HL-60/S4 treated with retinoic acid at 250 ng/mL for 4 days and 3 days (cell line): ENCODE measurements around the gene SNTG2.

Source experiments
- in situ Hi-C: fragments of 300-500 bp; cut with MboI; formaldehyde crosslinking; loops from 2 replicates; pipeline ENCODE4 v1.7.0; 2022; ENCODE audit warnings: low sequenced_read_pairs

Gene SNTG2

DNA sequence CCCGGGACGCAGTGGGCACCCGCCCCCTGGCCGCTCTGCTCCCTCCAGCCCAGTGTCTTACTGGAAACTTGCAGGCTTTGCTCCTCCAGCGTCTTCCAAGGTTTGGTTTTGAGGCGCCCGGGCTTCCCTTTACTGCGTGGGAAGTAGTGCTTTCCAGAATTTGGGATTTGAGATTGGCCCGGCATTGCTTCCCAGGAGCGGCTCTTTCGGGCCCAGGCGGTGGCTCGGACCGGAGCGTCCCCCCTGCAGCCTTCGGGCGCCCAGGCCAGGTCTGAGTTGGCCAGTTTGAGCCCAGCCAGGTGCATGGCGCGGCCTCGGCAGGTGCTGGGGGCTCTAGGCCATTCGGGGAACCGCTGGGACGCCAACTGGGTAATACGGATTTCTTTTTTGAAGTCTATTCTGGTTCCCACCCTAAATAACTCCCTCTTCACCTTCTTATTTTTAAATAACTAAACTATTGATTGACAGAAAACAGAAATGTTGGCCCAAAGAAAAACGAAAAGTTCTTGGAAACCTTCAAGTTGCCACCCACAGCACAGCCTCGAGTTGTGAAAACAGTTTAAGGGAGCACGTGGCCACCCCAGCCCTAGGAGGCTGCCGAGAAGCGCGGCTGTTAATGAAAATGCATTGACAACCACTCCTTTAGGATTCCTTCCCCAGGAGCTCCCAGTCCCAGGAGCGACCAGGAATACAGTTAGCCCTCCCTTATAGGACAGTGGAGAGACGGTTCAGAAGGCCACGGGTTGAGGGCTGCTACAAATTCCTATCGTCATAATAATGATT is 766 bp downstream of the SNTG2 start:
- in situ Hi-C loops: no loop called here

- in situ Hi-C loops: no loop called here
Measured at GRCh38 chr2:953408-953807, 2.8 kb downstream of the SNTG2 start.

- in situ Hi-C loops: no loop called here
Measured at GRCh38 chr2:953975-954686, 3.5 kb downstream of the SNTG2 start.

- in situ Hi-C loops: no loop called here
Measured at GRCh38 chr2:954687-955000, 4.0 kb downstream of the SNTG2 start.

GRCh38 chr2:955829-956731 is 5.4 kb downstream of the SNTG2 start:
- in situ Hi-C loops: no loop called here

DNA sequence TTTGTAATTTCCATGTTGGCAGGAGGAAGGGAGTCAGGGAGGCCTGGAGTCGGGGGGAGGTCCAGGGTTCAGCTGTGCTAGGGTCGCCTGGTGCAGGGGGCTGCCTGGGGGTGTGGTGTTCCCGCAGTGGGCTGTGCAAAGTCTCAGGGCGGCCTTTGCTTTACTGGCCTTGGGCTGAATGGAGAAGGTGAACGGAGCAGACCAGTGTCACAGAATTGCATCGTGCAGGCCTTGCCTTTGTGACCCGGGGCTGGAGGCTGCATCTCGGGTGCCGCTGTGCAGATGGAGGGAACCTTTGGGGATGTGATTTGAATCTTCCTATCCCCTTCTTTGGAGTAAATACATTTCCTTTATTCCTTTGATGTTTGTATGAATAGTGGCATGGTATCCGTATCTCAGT is 8.8 kb downstream of the SNTG2 start:
- in situ Hi-C loops: no loop called here

- in situ Hi-C loops: no loop called here
Measured at GRCh38 chr2:960061-960736, 9.6 kb downstream of the SNTG2 start.

GRCh38 chr2:961786-962185 is 11.1 kb downstream of the SNTG2 start:
- in situ Hi-C loops: no loop called here

DNA sequence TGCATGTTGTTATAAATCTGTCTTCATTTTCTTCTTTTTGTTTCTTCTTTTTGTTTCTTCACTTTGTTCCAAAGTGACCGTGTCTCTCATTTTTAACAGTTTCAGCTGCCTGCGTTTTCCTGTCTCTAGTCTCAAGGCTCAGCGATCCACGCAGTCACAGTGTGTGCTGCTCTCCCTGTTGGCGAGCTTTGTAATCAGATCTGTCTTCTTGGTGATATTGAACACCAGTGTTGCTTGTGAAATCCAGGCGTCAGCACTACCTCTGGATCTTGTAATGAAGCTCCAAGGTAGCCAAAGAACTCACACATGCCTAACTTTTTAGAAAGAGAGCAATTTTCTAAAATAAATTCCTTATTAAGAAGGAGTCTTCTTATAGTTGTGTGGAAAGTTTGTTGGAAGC is 13.2 kb downstream of the SNTG2 start:
- in situ Hi-C loops: no loop called here

- in situ Hi-C loops: no loop called here
Measured at GRCh38 chr2:964562-964961, 13.9 kb downstream of the SNTG2 start.

DNA sequence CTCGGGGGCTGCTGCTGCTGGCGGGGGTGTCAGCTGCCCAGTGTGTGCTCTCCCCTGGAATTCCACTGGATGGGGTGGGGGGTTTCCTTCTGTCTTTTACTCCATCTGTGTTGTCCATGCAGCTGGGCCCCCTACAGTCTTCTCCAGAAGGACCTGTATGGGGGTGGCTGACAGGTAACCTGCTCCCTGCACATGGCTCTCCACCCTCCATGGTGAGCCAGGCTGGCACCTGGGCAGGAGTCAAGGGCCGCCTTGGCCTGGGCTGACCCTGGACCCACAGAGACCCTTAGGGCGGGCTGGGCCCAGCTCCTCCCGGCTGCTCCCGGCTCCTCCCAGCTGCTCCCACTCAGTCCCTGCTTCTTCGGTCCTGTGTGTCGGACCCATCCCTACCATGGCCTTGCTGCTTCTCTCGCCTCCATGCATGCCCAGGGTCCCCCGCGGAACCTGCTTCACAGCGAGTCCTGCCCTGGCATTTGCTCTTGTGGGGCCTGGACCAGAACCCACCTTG is 15.0 kb downstream of the SNTG2 start:
- in situ Hi-C loops: no loop called here

- in situ Hi-C loops: no loop called here
Measured at GRCh38 chr2:973129-973528, 22.5 kb downstream of the SNTG2 start.

DNA sequence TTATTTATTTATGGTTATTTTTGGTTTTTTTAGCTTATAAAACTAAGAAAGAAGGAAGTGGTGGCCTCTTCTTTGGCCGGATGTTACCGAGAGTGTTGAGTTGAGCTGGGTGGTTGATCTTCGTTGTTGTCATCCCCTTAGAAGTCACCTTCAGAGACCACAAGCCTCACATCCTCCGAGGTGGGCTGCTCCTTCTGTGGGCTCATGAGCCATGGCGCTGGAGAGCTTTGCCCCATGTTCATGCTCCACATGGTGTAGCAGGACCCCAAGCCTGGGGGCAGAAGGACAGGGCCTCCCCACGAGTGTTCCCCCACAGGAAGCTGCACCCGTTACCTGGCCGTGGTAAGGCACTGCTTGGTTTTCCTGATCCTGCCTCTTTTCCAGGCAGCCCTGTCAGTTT is 23.4 kb downstream of the SNTG2 start:
- in situ Hi-C loops: no loop called here

DNA sequence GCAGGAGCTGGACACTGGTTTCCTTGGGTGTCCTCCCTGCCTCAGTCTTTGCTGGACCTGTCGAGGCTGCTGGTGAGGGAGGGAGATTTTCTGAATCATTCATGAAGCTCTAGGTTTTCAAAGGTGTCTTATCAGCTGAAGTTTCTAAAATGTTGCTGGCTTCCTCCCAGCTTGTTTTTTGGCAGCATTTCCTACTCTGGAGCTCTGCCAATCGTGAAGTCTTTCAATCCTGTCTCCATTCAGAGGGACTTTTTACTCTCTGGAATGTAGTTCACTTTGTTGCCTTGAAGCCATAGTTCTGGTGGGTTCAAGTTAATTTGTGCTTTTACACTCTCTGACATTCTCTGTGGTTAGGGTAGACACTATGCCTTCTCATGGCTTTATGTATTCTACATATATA is 23.9 kb downstream of the SNTG2 start:
- in situ Hi-C loops: no loop called here

DNA sequence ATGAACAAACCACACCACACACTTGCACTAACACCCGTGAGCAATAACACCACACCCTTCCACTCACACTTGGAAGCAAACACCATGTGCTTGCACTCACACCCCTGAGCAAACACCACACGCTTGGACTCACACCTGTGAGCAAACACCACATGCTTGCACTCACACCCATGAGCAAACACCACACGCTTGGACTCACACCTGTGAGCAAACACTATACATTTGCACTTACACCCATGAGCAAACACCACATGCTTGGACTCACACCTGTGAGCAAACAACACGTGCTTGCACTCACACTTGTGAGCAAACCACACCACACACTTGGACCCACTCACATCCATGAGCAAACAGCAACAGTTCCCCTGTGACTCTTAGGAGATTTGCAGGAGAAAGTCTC is 24.4 kb downstream of the SNTG2 start:
- in situ Hi-C loops: no loop called here

GRCh38 chr2:979069-979928 is 28.6 kb downstream of the SNTG2 start:
- in situ Hi-C loops: no loop called here

- in situ Hi-C loops: no loop called here
Measured at GRCh38 chr2:980176-980575, 29.5 kb downstream of the SNTG2 start.

- in situ Hi-C loops: no loop called here
Measured at GRCh38 chr2:981258-981657, 30.6 kb downstream of the SNTG2 start.

DNA sequence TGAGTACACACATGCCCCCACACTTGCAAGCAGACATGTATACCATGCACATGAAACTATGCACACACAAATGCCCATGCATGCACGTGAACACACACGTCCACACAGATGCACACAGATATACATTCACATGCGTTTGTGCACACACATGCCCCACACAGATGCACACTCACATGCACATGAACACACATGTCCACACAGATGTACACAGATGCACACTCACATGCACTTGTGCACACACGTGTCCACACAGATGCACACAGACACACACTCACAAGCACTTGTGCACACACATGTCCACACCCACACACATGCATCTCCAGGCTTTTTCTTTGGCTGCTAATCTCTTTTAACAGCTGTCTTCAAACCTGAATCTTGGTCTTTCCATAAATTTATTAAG is 31.1 kb downstream of the SNTG2 start:
- in situ Hi-C loops: no loop called here

DNA sequence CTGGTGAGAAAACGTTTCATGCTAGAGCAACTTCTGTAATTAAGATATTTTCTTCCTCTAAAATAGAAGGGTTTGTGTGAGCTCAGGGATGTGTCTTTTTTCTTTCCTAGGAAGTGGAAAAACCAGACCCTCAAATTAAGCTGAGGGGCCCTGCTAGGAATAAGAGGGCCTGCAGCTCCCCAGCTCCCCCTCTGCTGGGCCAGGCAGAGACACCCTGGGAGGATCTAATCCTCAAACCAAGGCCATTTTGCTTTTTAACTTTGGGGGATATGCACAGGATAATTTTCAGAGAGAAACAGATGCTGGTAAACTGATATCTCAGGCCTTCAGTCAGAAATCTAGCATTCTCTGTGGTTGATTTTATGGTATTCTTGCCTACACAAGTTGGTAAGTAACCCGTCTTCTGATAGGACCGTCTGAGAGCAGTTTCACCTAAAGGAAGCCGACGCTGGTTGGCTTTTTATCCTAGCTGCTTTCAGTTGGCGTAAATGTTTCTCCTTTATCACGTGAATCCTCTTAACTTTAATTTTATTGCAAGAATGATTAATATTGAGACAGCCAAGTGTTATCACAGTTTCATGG is 34.8 kb downstream of the SNTG2 start:
- in situ Hi-C loops: no loop called here
